GM21423 (cell line): ENCODE results near the gene INSC.
A peak's percentile ranks its signal among the peaks of the same experiment; 100 is the strongest.

Source experiments
- ATAC-seq: cut with Tn5 transposase; IDR thresholded peaks from one replicate; pipeline ENCODE4 v1.9.1; 2021; ENCODE audit warnings: mild to moderate bottlenecking, moderate library complexity; ENCODE audit not compliant: unreplicated experiment

The INSC gene

GRCh38 chr11:15213471-15214231 lies 98.9 kb downstream of the INSC start:
- ATAC-seq = no peak

GRCh38 chr11:15215005-15215404 lies 100.3 kb downstream of the INSC start:
- ATAC-seq = no peak

GRCh38 chr11:15216678-15217077 lies 102.0 kb downstream of the INSC start:
- peak; percentile 49 for ATAC-seq

- no peak for ATAC-seq
Measured at GRCh38 chr11:15217416-15217815, 102.7 kb downstream of the INSC start.

- ATAC-seq = no peak
Measured at GRCh38 chr11:15222777-15223176, 108.1 kb downstream of the INSC start.

- ATAC-seq = no peak
Measured at GRCh38 chr11:15223318-15223717, 108.6 kb downstream of the INSC start.

- no peak for ATAC-seq
Measured at GRCh38 chr11:15224466-15224865, 109.7 kb downstream of the INSC start.

- ATAC-seq = no peak
Measured at GRCh38 chr11:15227011-15227410, 112.3 kb downstream of the INSC start.

GRCh38 chr11:15228331-15228849 lies 113.7 kb downstream of the INSC start:
- ATAC-seq = no peak

GRCh38 chr11:15229069-15229468 lies 114.3 kb downstream of the INSC start:
- no peak for ATAC-seq

GRCh38 chr11:15232496-15232895 lies 117.8 kb downstream of the INSC start:
- no peak for ATAC-seq

GRCh38 chr11:15233371-15234165 lies 118.8 kb downstream of the INSC start:
- ATAC-seq = no peak

GRCh38 chr11:15234796-15235195 lies 120.1 kb downstream of the INSC start:
- no peak for ATAC-seq

GRCh38 chr11:15236559-15236958 lies 121.8 kb downstream of the INSC start:
- no peak for ATAC-seq

- ATAC-seq = no peak
Measured at GRCh38 chr11:15238856-15239255, 124.1 kb downstream of the INSC start.

GRCh38 chr11:15248749-15249148 lies 134.0 kb downstream of the INSC start:
- ATAC-seq = no peak

GRCh38 chr11:15258433-15259165 lies 143.9 kb downstream of the INSC start:
- ATAC-seq = peak; percentile 88

GRCh38 chr11:15266999-15267398 lies 152.3 kb downstream of the INSC start:
- ATAC-seq = no peak

- ATAC-seq = no peak
Measured at GRCh38 chr11:15268598-15268997, 153.9 kb downstream of the INSC start.

GRCh38 chr11:15275141-15275540 lies 160.4 kb downstream of the INSC start:
- no peak for ATAC-seq

GRCh38 chr11:15276621-15277020 lies 161.9 kb downstream of the INSC start:
- ATAC-seq = no peak
